GM12801 (cell line): ENCODE data around the gene LSMEM2.

Source experiments
- TF ChIP-seq, protein P1 (sequence below): IDR thresholded peaks from one replicate; pipeline ENCODE4 v1.5.1; 2011; ENCODE audit warnings: control low read depth; ENCODE audit not compliant: insufficient read length; ENCODE audit errors: extremely low read depth

LSMEM2 gene

DNA sequence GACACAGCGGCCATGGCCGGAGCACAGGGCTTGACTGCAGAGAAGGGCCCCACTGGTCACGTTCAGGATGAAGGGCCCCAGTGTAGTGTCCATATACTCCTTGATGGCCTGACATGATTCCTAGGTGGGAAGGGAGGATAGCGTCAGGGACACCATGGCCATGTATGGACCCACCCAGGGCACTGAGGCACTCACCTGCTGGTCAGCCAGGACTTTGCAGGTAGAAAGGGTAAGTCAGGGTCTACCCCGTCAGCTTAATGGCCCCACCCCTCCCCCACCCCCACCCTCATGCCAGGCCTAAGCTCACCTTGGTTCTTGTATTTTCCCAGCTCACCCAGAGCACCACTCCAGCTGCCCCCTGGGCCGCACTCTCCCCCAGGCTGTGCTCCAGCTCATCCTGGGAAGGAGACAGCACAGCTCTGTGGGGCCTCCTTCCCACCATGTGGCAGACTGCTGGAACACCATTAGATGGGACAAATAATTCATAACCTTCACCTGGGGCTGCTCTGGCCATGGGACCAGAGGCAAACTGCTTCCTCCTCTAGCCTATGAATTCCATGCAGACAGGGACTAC is 21.9 kb downstream of the LSMEM2 start:
- TF ChIP-seq, protein P1, sequence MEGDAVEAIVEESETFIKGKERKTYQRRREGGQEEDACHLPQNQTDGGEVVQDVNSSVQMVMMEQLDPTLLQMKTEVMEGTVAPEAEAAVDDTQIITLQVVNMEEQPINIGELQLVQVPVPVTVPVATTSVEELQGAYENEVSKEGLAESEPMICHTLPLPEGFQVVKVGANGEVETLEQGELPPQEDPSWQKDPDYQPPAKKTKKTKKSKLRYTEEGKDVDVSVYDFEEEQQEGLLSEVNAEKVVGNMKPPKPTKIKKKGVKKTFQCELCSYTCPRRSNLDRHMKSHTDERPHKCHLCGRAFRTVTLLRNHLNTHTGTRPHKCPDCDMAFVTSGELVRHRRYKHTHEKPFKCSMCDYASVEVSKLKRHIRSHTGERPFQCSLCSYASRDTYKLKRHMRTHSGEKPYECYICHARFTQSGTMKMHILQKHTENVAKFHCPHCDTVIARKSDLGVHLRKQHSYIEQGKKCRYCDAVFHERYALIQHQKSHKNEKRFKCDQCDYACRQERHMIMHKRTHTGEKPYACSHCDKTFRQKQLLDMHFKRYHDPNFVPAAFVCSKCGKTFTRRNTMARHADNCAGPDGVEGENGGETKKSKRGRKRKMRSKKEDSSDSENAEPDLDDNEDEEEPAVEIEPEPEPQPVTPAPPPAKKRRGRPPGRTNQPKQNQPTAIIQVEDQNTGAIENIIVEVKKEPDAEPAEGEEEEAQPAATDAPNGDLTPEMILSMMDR: no peak

DNA sequence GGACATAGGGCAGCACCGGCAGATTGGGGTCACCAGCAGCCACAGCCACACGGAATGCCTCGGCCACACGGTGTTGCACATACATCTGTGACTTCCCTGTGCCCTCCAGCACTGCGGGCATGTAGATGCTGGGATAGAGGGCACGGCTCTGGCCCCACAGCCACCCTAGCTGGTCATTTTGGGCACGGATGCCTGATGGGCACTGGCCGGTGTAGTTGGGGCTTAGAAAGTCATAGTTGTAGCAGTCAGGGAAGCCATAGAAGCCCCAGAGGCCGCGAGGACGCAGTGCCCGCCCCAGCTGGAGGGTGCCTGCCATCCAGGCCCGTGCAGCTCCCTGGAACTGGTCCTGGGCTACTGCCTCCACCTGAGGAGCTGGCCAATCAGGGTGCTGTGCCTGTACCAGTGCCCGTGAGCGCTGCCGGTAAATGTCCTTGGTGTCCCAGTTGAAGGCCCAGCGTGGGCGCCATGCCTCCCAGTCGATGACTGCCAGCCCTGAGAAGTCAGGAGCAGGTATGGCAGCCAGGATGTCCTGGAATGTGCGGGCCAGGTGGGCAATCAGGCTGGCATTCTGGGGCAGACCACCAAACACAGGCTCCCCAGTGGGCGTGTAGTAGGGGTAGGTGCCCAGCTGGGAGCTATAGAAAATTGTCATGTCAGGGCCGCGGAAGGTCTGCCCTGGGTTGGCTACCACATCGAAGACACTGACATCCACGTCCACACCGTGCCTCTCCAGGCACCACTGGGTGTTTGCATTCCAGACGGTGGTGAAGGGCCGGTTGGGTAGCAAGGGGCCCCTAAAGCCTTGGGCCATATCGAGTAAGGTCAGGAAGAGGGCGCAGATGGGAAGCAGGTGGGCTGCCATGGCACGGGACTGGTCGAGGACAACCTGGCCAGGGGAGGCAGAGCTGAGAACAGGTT is 23.5 kb downstream of the LSMEM2 start:
- TF ChIP-seq, protein P1: no peak

DNA sequence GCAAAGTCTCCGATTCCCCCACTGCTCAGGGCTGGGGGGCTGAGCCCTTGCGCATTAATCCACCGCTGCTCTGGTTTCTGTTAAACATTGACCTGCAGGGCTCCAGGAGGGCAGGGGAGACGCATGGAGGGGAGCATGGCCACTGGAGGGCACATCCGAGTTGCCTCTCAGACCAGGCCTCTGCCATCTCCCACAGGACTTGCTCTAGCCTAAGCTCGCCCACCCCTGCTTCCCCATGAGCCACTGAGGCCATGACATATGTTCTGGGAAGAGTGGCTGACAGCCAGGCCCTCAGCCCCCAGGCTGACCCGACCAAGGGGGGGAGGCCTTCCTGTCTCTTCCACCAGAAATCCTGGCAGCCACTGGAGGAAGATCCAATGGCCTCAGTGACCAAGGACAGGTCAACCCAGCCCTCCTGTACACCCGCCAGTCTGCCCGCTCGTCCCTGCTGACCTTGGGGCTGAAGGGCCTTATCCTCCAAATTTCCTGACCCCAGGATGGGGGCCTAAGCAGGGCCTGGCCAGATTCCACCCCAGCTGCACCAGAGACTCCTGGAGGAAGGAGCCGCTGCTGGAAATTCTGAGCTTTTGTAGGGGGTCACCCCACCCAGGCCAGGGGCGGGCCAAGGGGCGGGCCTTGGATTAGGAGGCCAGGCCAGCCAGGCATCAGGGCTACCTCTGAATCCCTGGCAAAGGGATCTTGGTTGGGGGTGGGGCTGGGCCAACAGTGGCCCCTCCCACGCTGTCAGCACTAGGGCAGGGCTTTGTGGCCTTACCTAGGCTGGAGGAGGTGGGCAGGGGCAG is 24.3 kb downstream of the LSMEM2 start, which contains the start of gene HYAL1:
HYAL1 (minus strand) TSS at position 562 of the 803 bp plus-strand sequence. CDS start 618 bp downstream, outside the sequence.
- TF ChIP-seq, protein P1: no peak

DNA sequence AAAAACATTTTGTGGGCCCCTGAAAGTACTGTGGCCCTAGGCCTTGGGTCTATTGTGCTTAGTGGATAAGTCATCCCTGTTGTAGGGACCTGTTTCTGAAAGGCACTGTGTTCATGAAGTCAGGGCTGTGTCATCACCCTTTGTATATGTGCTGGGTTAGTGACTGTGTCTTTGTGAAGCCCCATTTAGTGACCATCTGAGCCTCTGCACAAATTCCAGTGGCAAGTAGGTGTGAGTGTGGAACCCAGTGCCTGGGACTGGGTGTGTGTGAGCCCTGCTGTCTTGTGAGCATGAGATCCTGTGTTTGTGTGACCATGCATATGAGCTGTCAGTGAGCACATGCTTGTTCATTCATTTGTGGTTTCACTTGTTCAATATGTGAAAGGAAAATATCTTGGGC is 25.7 kb downstream of the LSMEM2 start:
- TF ChIP-seq, protein P1: no peak

DNA sequence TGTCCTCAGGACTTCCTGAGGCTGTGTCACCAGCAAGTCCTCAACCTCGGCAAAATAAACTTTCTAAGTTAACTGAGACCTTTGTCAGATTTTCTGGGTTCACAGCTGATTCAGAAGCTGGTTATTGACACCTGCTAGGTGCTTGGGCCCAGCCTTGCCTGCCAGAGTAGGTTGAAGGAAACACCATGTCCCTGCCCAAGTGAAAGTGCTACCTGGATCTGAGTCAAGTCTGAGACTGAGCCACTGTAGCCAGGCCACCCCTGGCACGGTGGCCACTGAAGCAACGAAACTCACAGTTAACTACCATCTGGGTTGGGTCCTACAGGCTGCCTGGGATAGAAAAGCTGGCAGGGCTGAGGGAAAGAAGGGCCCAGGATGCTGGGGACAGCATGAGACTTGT is 35.5 kb downstream of the LSMEM2 start:
- TF ChIP-seq, protein P1: no peak

DNA sequence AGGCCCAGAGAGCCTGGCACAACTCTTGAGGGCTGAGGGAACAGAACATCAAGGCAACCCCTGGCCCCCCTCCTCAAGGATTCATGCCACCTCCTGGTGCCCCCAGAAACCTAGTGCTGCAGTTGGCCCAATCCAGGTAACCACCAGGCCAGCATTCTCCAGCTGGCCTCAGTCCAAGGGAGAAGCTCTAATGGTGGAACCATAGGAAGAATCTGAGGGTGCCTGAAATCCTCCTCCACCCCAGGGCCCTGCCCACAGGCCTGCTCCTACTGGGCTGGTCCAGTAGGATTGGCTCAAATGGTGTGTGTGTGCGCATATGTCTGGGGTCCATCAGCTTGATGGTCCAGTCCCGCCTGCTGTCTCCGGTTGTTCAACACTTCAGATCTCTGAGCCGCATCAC is 35.9 kb downstream of the LSMEM2 start:
- TF ChIP-seq, protein P1: no peak
